A673 (cell line): ENCODE measurements around the gene SLC7A8.

ENCODE experiments used
- EZH2 ChIP-seq: fragments of 200-600 bp; sonication (generic); IDR thresholded peaks from 2 replicates; pipeline ENCODE4 v1.6.1; 2017; ENCODE audit warnings: borderline replicate concordance, low read depth, mild to moderate bottlenecking, mixed read lengths, antibody characterized with exemption, low read length; ENCODE audit not compliant: poor library complexity, severe bottlenecking
- TF ChIP-seq, protein P1 (sequence below): fragments of 300-800, 200-600 bp; sonication (generic); conservative IDR thresholded peaks from 2 replicates; pipeline ENCODE4 v1.5.1; 2017; ENCODE audit warnings: low read depth, mild to moderate bottlenecking, antibody characterized with exemption, low read length, moderate library complexity, mixed read lengths

DNA sequence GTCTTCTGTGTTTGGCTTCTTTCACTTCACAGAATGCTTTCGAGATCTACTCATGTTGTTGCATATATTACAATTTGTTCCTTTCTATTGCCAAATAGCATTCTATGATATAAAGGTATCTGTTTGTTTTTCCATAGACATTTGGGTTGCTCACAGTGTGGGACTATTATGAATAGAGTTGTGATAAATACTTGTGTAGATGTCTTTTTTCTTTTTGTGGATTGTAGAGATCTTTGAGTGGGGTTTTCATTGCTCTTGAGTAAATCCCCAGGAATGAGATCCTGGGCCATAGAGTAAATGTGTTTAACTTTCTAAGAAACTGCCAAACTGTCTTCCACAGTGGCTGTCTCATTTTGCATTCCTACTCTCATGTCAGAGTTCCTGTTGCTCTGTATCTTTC is 39.5 kb downstream of the SLC7A8 start:
- TF ChIP-seq, protein P1, sequence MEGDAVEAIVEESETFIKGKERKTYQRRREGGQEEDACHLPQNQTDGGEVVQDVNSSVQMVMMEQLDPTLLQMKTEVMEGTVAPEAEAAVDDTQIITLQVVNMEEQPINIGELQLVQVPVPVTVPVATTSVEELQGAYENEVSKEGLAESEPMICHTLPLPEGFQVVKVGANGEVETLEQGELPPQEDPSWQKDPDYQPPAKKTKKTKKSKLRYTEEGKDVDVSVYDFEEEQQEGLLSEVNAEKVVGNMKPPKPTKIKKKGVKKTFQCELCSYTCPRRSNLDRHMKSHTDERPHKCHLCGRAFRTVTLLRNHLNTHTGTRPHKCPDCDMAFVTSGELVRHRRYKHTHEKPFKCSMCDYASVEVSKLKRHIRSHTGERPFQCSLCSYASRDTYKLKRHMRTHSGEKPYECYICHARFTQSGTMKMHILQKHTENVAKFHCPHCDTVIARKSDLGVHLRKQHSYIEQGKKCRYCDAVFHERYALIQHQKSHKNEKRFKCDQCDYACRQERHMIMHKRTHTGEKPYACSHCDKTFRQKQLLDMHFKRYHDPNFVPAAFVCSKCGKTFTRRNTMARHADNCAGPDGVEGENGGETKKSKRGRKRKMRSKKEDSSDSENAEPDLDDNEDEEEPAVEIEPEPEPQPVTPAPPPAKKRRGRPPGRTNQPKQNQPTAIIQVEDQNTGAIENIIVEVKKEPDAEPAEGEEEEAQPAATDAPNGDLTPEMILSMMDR = no peak
- TF ChIP-seq EZH2 = no peak
